Esophagus muscularis mucosa (tissue), 4 donors: ENCODE results near the gene ANKFY1.

Source experiments
- CTCF ChIP-seq, 3 experiments: fragments of 200-600 bp in 2 of 3; fragments of 450-650 bp in 1 of 3; sonication (generic) in 2 of 3; IDR thresholded peaks; one replicate each; pipeline ENCODE4 v1.5.1; 2017 to 2019; ENCODE audit warnings: antibody characterized with exemption in 3 of 3, mild to moderate bottlenecking in 2 of 3, moderate library complexity in 1 of 3
- EP300 ChIP-seq: sonication (generic); formaldehyde crosslinking; IDR thresholded peaks from one replicate; pipeline ENCODE4 v1.6.1; 2017; ENCODE audit warnings: antibody characterized with exemption
- POLR2A ChIP-seq: fragments of 450-650 bp; IDR thresholded peaks from one replicate; pipeline ENCODE4 v1.6.1; 2017; ENCODE audit warnings: antibody characterized with exemption, moderate library complexity, mild to moderate bottlenecking, low read depth

GRCh38 chr17:4209611-4210010, 54.2 kb downstream of the ANKFY1 start:
- TF ChIP-seq EP300 (no peak), POLR2A (no peak), CTCF (IDR thresholded peaks at IDR 0.05) (no peak)
